ENCODE measurements around the gene EGFR. TPM values are rescaled to one million over a fixed set of nuclear protein-coding genes. Genes with fewer than 3 reads are reported as not detected.

Gene EGFR
- total and polyA plus RNA-seq, 2 experiments from 2014 or later: 21.6 to 51.0 TPM

GRCh38 chr7:55172881-55173609 is 154.2 kb downstream of the EGFR start:
- Histone ChIP-seq H3K27me3 (no peaks in the 10 kb centered on the region), H3K4me2 (no peak overlapping the region), H3K4me1 (ENCODE audit: insufficient read depth) (peaks cover 12% of the 10 kb centered on the region), H4K20me1 (ENCODE audit: insufficient read depth, poor library complexity, severe bottlenecking) (no peaks in the 10 kb centered on the region), H3K36me3 (replicated peaks; ENCODE audit: insufficient read depth, low read depth) (peaks cover 4% of the 10 kb centered on the region), H3K27ac (no peak overlapping the region), H2AFZ (no peak overlapping the region), H3K4me3 (no peak overlapping the region), H3K79me2 (no peaks in the 10 kb centered on the region), H3K9me3 (ENCODE audit: low read depth) (no peaks in the 10 kb centered on the region), H3K9me2 (replicated peaks; ENCODE audit: insufficient read depth) (no peaks in the 10 kb centered on the region)
- no peak for TF ChIP-seq CTCF (IDR thresholded peaks at IDR 0.05; ENCODE audit: poor library complexity)
- TF ChIP-seq EZH2phosphoT487 (IDR thresholded peaks at IDR 0.05; ENCODE audit: low read depth, severe bottlenecking, unreplicated experiment): no peak
- no peak for TF ChIP-seq EZH2 (IDR thresholded peaks at IDR 0.05; ENCODE audit: borderline replicate concordance)
- WGBS (ENCODE audit: low lambda C conversion rate, missing lambda C conversion rate): 98% methylated on average over 25 of the region's 25 CpGs
- DNase-seq (ENCODE audit: low spot score): no peak

- Histone ChIP-seq H3K9me3 (ENCODE audit: low read depth) (no peaks in the 10 kb centered on the region), H3K27me3 (no peaks in the 10 kb centered on the region), H2AFZ (no peak overlapping the region), H4K20me1 (ENCODE audit: insufficient read depth, poor library complexity, severe bottlenecking) (no peaks in the 10 kb centered on the region), H3K4me3 (no peak overlapping the region), H3K4me2 (no peak overlapping the region), H3K9me2 (replicated peaks; ENCODE audit: insufficient read depth) (no peaks in the 10 kb centered on the region), H3K36me3 (replicated peaks; ENCODE audit: insufficient read depth, low read depth) (peaks cover 4% of the 10 kb centered on the region), H3K79me2 (no peaks in the 10 kb centered on the region), H3K27ac (no peak overlapping the region), H3K4me1 (ENCODE audit: insufficient read depth) (peaks cover 18% of the 10 kb centered on the region)
- no peak for TF ChIP-seq EZH2phosphoT487 (IDR thresholded peaks at IDR 0.05; ENCODE audit: low read depth, severe bottlenecking, unreplicated experiment)
- TF ChIP-seq CTCF (IDR thresholded peaks at IDR 0.05; ENCODE audit: poor library complexity): no peak
- TF ChIP-seq EZH2 (IDR thresholded peaks at IDR 0.05; ENCODE audit: borderline replicate concordance): no peak
- DNase-seq (ENCODE audit: low spot score): no peak
- WGBS (ENCODE audit: low lambda C conversion rate, missing lambda C conversion rate): 98% methylated on average over 7 of the region's 7 CpGs
Observed at GRCh38 chr7:55173671-55174070, 154.9 kb downstream of the EGFR start.

GRCh38 chr7:55174456-55174855 is 155.6 kb downstream of the EGFR start:
- no peaks in the 10 kb centered on the region for H3K9me2 ChIP-seq (replicated peaks; ENCODE audit: insufficient read depth)
- H3K27me3 ChIP-seq: no peaks in the 10 kb centered on the region
- peaks cover 26% of the 10 kb centered on the region for H3K4me1 ChIP-seq (ENCODE audit: insufficient read depth)
- no peaks in the 10 kb centered on the region for H4K20me1 ChIP-seq (ENCODE audit: insufficient read depth, poor library complexity, severe bottlenecking)
- no peaks in the 10 kb centered on the region for H3K9me3 ChIP-seq (ENCODE audit: low read depth)
- no peak overlapping the region for H3K4me2 ChIP-seq
- DNase-seq (ENCODE audit: low spot score): no peak
- no peaks in the 10 kb centered on the region for H3K79me2 ChIP-seq
- H3K36me3 ChIP-seq (replicated peaks; ENCODE audit: insufficient read depth, low read depth): peaks cover 4% of the 10 kb centered on the region
- H2AFZ ChIP-seq: no peak overlapping the region
- H3K27ac ChIP-seq: no peak overlapping the region
- H3K4me3 ChIP-seq: no peak overlapping the region
- 89% methylated on average over 12 of the region's 12 CpGs for WGBS (ENCODE audit: low lambda C conversion rate, missing lambda C conversion rate)
- TF ChIP-seq EZH2 (IDR thresholded peaks at IDR 0.05; ENCODE audit: borderline replicate concordance) (no peak), EZH2phosphoT487 (IDR thresholded peaks at IDR 0.05; ENCODE audit: low read depth, severe bottlenecking, unreplicated experiment) (no peak), CTCF (IDR thresholded peaks at IDR 0.05; ENCODE audit: poor library complexity) (no peak)

Data from hepatocyte (in vitro differentiated cells).